Keratinocyte (primary cell): ENCODE results near the gene KCNN3. TPM values are rescaled to one million over a fixed set of nuclear protein-coding genes. Genes with fewer than 3 reads are reported as not detected.

Experiments used
- DNase-seq: peaks from one replicate; pipeline ENCODE4 v3.0.0-alpha.2; 2011; ENCODE audit warnings: low read depth, missing footprints, low spot score
- FAIRE-seq: peaks from 2 replicates; lab custom pipeline; 2011; peaks lifted over from hg19 to GRCh38; lab: Jason Lieb, UNC
- H2AFZ ChIP-seq: 2 replicates; pipeline ENCODE4 v1.6.0; 2012; ENCODE audit warnings: low read length, control low read depth, inconsistent platforms; ENCODE audit not compliant: control insufficient read depth
- H3K27ac ChIP-seq: 2 replicates; pipeline ENCODE4 v1.5.1; 2011; ENCODE audit warnings: low read length; ENCODE audit not compliant: control insufficient read depth, insufficient read depth
- H3K27me3 ChIP-seq: 3 replicates; pipeline ENCODE4 v1.6.0; 2011; ENCODE audit warnings: low read length; ENCODE audit not compliant: control insufficient read depth, insufficient read depth; ENCODE audit errors: extremely low read depth
- H3K36me3 ChIP-seq, 2 experiments: 2 replicates in 1 of 2; 3 replicates in 1 of 2; pipeline ENCODE4 v1.5.1; 2011; ENCODE audit warnings: low read length in 2 of 2, mild to moderate bottlenecking in 1 of 2; ENCODE audit not compliant: control insufficient read depth in 2 of 2, insufficient read depth in 2 of 2; ENCODE audit errors: extremely low read depth in 1 of 2
- H3K4me1 ChIP-seq: 3 replicates; pipeline ENCODE4 v1.5.1; 2011; ENCODE audit warnings: low read length; ENCODE audit not compliant: control insufficient read depth, insufficient read depth; ENCODE audit errors: extremely low read depth
- H3K4me2 ChIP-seq: 3 replicates; pipeline ENCODE4 v1.6.0; 2011; ENCODE audit warnings: low read depth, low read length; ENCODE audit not compliant: control insufficient read depth, insufficient read depth; ENCODE audit errors: extremely low read depth
- H3K4me3 ChIP-seq, 3 experiments: fragments of 200-600 bp in 1 of 3; sonication (generic) in 1 of 3; 2 replicates in 2 of 3; 3 replicates in 1 of 3; pipeline ENCODE4 v1.5.1; 2011 to 2016; ENCODE audit warnings: low read length in 3 of 3, mild to moderate bottlenecking in 3 of 3, control low read depth in 2 of 3, inconsistent platforms in 1 of 3, low read depth in 1 of 3, mixed read lengths in 1 of 3, mixed run types in 1 of 3, moderate library complexity in 1 of 3; ENCODE audit not compliant: control insufficient read depth in 2 of 3, insufficient read depth in 2 of 3; ENCODE audit errors: extremely low read depth in 1 of 3
- H3K79me2 ChIP-seq: 2 replicates; pipeline ENCODE4 v1.6.0; 2012; ENCODE audit warnings: low read length; ENCODE audit not compliant: control insufficient read depth, insufficient read depth
- H3K9ac ChIP-seq: 3 replicates; pipeline ENCODE4 v1.6.0; 2011; ENCODE audit warnings: low read length; ENCODE audit not compliant: control insufficient read depth, insufficient read depth; ENCODE audit errors: extremely low read depth
- H3K9me1 ChIP-seq: 3 replicates; pipeline ENCODE4 v1.6.0; 2011; ENCODE audit warnings: low read length; ENCODE audit not compliant: control insufficient read depth, insufficient read depth; ENCODE audit errors: extremely low read depth
- H3K9me3 ChIP-seq: 2 replicates; pipeline ENCODE4 v1.5.1; 2012; ENCODE audit warnings: low read depth, low read length; ENCODE audit not compliant: control insufficient read depth
- H4K20me1 ChIP-seq: 3 replicates; pipeline ENCODE4 v1.6.0; 2011; ENCODE audit warnings: low read length; ENCODE audit not compliant: control insufficient read depth, insufficient read depth; ENCODE audit errors: extremely low read depth
- CTCF ChIP-seq, 3 experiments: IDR thresholded peaks in 1 of 3; conservative IDR thresholded peaks in 1 of 3; optimal IDR thresholded peaks in 1 of 3; 2 replicates in 2 of 3; 3 replicates in 1 of 3; pipeline versions ENCODE3 to v1.5.1; 2011; ENCODE audit warnings: low read length in 3 of 3, mild to moderate bottlenecking in 3 of 3, moderate library complexity in 2 of 3, control low read depth in 1 of 3, inconsistent platforms in 1 of 3; ENCODE audit not compliant: insufficient read depth in 2 of 3; ENCODE audit errors: extremely low read depth in 1 of 3
- EZH2 ChIP-seq: IDR thresholded peaks from one replicate; pipeline ENCODE4 v1.6.1; 2012; ENCODE audit warnings: inconsistent platforms, mild to moderate bottlenecking, low read length, moderate library complexity
- dilution Hi-C: fragments of 300-500 bp; cut with MboI; formaldehyde crosslinking; loops from one replicate; pipeline ENCODE4 v1.7.0; 2020; ENCODE audit warnings: low sequenced_read_pairs; ENCODE audit not compliant: extremely low pct_ligation_motif_present
- polyA plus RNA-seq, 5 experiments: library from polyadenylated mRNA; depleted of rRNA in 3 of 5; stranded (reverse) in 3 of 5; stranded (forward) in 1 of 5; unstranded in 1 of 5; fragments of >200 nt; gene quantifications; 1 replicate in 1 of 5; 2 replicates in 3 of 5; 3 replicates in 1 of 5; pipeline versions ENCODE4 v1.2.1 to v1.2.3, GENCODE V29; 2011 to 2012; ENCODE audit warnings: missing spikeins in 2 of 5, low read depth in 1 of 5, low replicate concordance in 1 of 5

KCNN3 gene
- polyA plus RNA-seq, 1 donor (not counting 4 experiments of a cell fraction or from before 2014, with no cell fraction given), result 0.05 TPM

- H3K9me3 ChIP-seq, result no peaks in the 10 kb centered on the region
- no peak overlapping the region for H3K4me2 ChIP-seq
- no peak overlapping the region for H3K9ac ChIP-seq
- no peak for TF ChIP-seq CTCF (optimal IDR thresholded peaks at IDR 0.05 in 1 of 3, IDR thresholded peaks at IDR 0.05 in 1 of 3, conservative IDR thresholded peaks at IDR 0.05 in 1 of 3; ENCODE audit: extremely low read depth in 1 of 3, insufficient read depth in 2 of 3, low read length in 3 of 3)
- TF ChIP-seq EZH2, result no peak
- no peak for FAIRE-seq
- H3K27ac ChIP-seq, result no peak overlapping the region
- H4K20me1 ChIP-seq, result no peaks in the 10 kb centered on the region
- no peaks in the 10 kb centered on the region for H3K9me1 ChIP-seq
- no peaks in the 10 kb centered on the region for H3K27me3 ChIP-seq
- DNase-seq, result no peak
- no peaks in the 10 kb centered on the region for H3K4me1 ChIP-seq
- no peak overlapping the region for H2AFZ ChIP-seq
- no peaks in the 10 kb centered on the region for H3K79me2 ChIP-seq
- H3K4me3 ChIP-seq, result no peak overlapping the region
- H3K36me3 ChIP-seq, result no peaks in the 10 kb centered on the region
- dilution Hi-C loops, result no loop called here
Observed at GRCh38 chr1:154896771-154897286, 26.7 kb upstream of the KCNN3 start.

GRCh38 chr1:154895798-154896197 lies 25.7 kb upstream of the KCNN3 start:
- Histone ChIP-seq H2AFZ (no peak overlapping the region), H3K27ac (no peak overlapping the region), H3K4me3 (no peak overlapping the region), H3K4me1 (no peaks in the 10 kb centered on the region), H3K9me1 (no peaks in the 10 kb centered on the region), H4K20me1 (no peaks in the 10 kb centered on the region), H3K27me3 (no peaks in the 10 kb centered on the region), H3K4me2 (no peak overlapping the region), H3K9ac (no peak overlapping the region), H3K79me2 (no peaks in the 10 kb centered on the region), H3K36me3 (no peaks in the 10 kb centered on the region), H3K9me3 (no peaks in the 10 kb centered on the region)
- no peak for FAIRE-seq
- no peak for TF ChIP-seq EZH2
- TF ChIP-seq CTCF (optimal IDR thresholded peaks at IDR 0.05 in 1 of 3, IDR thresholded peaks at IDR 0.05 in 1 of 3, conservative IDR thresholded peaks at IDR 0.05 in 1 of 3; ENCODE audit: extremely low read depth in 1 of 3, insufficient read depth in 2 of 3, low read length in 3 of 3), result no peak
- no peak for DNase-seq
- dilution Hi-C loops, result no loop called here
